Activated naive CD4-positive, alpha-beta T cell treated with anti-CD3 and anti-CD28 coated beads for 36 hours (primary cell): Measurements from ENCODE around the gene TWIST1. TPM values are rescaled to one million over a fixed set of nuclear protein-coding genes. Genes with fewer than 3 reads are reported as not detected.

Experiments used
- CTCF ChIA-PET: fragments of 350-600 bp; sonication (Branson Sonifier 250); formaldehyde crosslinking; loops from one replicate; lab custom pipeline; 2021; ENCODE audit warnings: antibody characterized with exemption; lab: Charles Lee
- DNase-seq: peaks from one replicate; pipeline ENCODE4 v3.0.0-alpha.2; 2020
- H3K27ac Mint-ChIP-seq: one replicate; pipeline ENCODE4 v1.8.0; 2021; ENCODE audit warnings: mild to moderate bottlenecking, mixed read lengths
- H3K27me3 Mint-ChIP-seq: one replicate; pipeline ENCODE4 v1.8.0; 2021; ENCODE audit warnings: low read depth, mixed read lengths
- H3K36me3 Mint-ChIP-seq: one replicate; pipeline ENCODE4 v1.8.0; 2021; ENCODE audit warnings: low read depth, mixed read lengths
- H3K4me1 Mint-ChIP-seq: one replicate; pipeline ENCODE4 v1.8.0; 2021; ENCODE audit warnings: low read depth, mixed read lengths
- H3K4me3 Mint-ChIP-seq: one replicate; pipeline ENCODE4 v1.8.0; 2021; ENCODE audit warnings: mild to moderate bottlenecking, moderate library complexity, mixed read lengths
- H3K9me3 Mint-ChIP-seq: one replicate; pipeline ENCODE4 v1.8.0; 2021; ENCODE audit warnings: mixed read lengths
- intact Hi-C: fragments of 100-400 bp; cut with micrococcal nuclease; formaldehyde crosslinking; loops from one replicate; pipeline ENCODE4 v1.15.1; 2023
- total RNA-seq, 2 experiments: library from RNA; stranded (reverse); gene quantifications; one replicate each; pipeline ENCODE4 v1.2.3, GENCODE V29; 2021

The TWIST1 gene
- total RNA-seq, 2 experiments from 2014 or later = not detected

DNA sequence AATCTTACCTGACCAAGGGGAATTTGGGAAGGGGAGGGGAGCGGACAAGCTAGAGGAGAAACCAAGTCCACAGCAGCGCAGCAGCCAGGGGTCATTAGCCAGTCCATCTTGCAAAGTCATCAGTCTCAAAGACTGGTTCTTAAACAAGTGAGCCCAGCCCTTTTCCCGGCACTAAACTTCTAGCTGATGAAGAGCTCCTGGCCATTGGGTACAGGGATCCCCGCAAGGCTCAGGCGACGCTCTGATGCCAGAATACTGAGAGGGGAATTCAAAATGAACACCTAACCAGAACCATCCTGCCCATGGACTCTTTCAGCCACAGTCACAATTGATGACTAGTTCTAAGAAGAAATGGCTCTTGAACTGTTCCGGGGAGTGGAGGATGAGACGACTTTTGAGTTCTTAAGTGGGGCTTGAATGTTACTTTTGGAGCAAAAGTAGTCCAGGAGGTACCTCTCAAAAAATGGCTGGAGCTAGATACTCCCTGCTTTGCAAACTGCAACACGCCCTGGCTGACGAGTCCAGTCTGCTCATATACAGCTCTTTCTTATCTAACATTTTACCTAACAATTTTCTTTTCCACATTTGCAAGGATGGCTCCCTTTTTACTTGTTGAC lies 2.5 kb upstream of the TWIST1 start:
- intact Hi-C loops = loop anchor here (5.0 kb wide), 1 partner anchor 547 kb away; no protein-coding TSS in a partner anchor
- CTCF ChIA-PET = no interaction called here
- H3K4me1 Mint-ChIP-seq = peaks cover 3% of the 10 kb centered on the region
- H3K9me3 Mint-ChIP-seq = no peaks in the 10 kb centered on the region
- no peak overlapping the region for H3K4me3 Mint-ChIP-seq
- DNase-seq = no peak
- no peak overlapping the region for H3K27ac Mint-ChIP-seq
- H3K27me3 Mint-ChIP-seq = peaks cover 34% of the 10 kb centered on the region
- H3K36me3 Mint-ChIP-seq = no peaks in the 10 kb centered on the region

DNA sequence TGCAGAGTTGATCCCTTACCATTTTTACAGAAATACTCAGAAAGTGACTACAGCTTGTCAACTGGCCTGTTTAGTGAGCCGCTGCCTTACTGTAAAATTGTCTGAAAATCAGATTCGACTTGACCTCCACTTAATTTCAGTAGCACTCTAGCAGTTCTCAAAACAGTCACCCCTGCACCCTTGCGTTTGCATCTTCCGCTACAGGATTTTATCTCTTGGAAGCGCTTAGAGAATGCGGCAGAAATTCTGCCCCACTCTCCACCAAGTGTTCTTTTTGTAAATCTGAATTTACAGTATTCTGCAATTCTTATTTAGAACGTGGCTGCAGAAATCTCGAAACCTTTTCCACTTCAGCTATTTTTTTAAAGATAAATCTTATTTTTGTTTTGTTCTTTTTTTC lies 1.9 kb upstream of the TWIST1 start:
- CTCF ChIA-PET = no interaction called here
- Mint-ChIP-seq H3K4me3 (no peak overlapping the region), H3K4me1 (peaks cover 3% of the 10 kb centered on the region), H3K27me3 (peaks cover 36% of the 10 kb centered on the region), H3K36me3 (no peaks in the 10 kb centered on the region), H3K27ac (no peak overlapping the region), H3K9me3 (no peaks in the 10 kb centered on the region)
- DNase-seq = no peak
- intact Hi-C loops = loop anchor here (5.0 kb wide), 1 partner anchor 548 kb away; no protein-coding TSS in a partner anchor

DNA sequence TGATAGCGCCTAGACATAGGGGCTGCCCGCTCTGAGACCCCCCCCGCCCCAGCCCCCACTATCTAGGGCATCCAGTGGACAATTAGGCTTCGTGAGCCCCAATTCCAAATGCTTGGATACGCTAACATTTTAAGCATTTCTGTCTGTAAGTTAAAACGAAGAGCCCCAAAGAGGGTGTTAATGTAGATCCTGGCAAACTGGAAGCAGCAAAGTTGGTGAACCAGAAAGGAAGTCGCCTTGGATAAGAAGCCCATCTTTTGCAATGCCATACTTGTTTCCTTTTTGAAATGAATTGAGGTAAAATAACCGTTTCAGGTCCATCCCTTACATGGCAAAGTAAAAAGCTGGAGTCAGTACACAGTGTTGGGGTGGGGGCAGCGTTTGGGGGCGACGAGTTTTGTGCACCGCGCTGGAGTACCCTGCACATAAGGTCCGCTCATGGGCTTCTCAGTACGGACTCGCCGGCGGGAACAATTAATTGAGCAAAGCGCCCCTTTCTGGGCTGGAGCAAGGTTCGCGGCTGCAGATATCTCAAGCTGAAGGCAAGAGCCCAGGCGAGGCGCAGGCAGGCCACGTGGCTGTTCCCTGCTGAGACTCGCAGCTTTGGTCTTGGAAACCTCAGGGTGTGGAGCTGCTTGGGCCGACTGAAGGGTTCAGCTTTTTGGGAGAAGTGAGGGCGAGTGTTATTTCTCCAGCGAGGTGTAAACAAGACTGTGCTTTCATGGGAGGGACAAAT lies 1.4 kb upstream of the TWIST1 start:
- no peak for DNase-seq
- intact Hi-C loops = loop anchor here (5.0 kb wide), 1 partner anchor 548 kb away; no protein-coding TSS in a partner anchor
- peaks cover 3% of the 10 kb centered on the region for H3K4me1 Mint-ChIP-seq
- H3K27ac Mint-ChIP-seq = no peak overlapping the region
- no peaks in the 10 kb centered on the region for H3K9me3 Mint-ChIP-seq
- H3K4me3 Mint-ChIP-seq = no peak overlapping the region
- CTCF ChIA-PET = no interaction called here
- peaks cover 37% of the 10 kb centered on the region for H3K27me3 Mint-ChIP-seq
- no peaks in the 10 kb centered on the region for H3K36me3 Mint-ChIP-seq

DNA sequence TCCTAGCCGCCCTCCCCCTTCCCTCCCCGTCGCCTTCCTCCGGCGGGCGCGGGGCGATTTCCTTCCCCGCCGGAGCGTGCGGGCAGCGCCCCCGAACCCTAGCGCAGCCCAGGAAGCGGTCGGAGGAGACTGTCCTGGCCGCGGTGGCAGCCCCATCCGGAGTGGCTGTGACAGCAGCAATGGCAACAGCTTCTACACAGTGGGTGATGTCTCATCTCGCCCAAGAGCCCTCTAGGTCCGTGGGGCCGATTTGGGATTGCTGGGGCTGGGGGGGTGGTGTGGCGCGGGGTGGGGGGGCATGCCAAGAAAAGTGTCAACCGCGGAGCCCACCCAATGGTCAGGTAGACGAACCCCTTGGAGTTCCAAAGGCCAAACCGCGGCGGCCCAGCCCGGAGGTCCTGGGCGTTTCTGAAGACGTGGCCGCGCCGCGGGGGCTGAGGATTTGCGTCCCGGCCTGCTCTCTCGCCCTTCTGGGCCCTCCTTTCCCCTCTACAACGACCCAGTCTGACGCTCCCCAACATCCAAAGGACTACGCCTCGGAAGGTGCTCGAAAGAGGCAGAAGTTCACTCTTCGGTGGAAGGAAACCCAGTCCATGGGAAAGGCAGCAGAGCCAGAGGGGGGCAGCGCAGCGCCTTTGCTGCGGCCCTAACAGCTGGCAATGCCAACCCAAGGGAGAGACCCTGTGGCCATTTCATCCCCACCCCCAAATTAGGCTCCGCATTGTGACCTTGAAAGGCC lies 603 bp upstream of the TWIST1 start:
- H3K36me3 Mint-ChIP-seq = no peaks in the 10 kb centered on the region
- H3K27ac Mint-ChIP-seq = no peak overlapping the region
- DNase-seq = no peak
- H3K27me3 Mint-ChIP-seq = peaks cover 39% of the 10 kb centered on the region
- H3K9me3 Mint-ChIP-seq = no peaks in the 10 kb centered on the region
- peaks cover 3% of the 10 kb centered on the region for H3K4me1 Mint-ChIP-seq
- intact Hi-C loops = loop anchor here (5.0 kb wide), 1 partner anchor 549 kb away; no protein-coding TSS in a partner anchor
- CTCF ChIA-PET = no interaction called here
- no peak overlapping the region for H3K4me3 Mint-ChIP-seq

DNA sequence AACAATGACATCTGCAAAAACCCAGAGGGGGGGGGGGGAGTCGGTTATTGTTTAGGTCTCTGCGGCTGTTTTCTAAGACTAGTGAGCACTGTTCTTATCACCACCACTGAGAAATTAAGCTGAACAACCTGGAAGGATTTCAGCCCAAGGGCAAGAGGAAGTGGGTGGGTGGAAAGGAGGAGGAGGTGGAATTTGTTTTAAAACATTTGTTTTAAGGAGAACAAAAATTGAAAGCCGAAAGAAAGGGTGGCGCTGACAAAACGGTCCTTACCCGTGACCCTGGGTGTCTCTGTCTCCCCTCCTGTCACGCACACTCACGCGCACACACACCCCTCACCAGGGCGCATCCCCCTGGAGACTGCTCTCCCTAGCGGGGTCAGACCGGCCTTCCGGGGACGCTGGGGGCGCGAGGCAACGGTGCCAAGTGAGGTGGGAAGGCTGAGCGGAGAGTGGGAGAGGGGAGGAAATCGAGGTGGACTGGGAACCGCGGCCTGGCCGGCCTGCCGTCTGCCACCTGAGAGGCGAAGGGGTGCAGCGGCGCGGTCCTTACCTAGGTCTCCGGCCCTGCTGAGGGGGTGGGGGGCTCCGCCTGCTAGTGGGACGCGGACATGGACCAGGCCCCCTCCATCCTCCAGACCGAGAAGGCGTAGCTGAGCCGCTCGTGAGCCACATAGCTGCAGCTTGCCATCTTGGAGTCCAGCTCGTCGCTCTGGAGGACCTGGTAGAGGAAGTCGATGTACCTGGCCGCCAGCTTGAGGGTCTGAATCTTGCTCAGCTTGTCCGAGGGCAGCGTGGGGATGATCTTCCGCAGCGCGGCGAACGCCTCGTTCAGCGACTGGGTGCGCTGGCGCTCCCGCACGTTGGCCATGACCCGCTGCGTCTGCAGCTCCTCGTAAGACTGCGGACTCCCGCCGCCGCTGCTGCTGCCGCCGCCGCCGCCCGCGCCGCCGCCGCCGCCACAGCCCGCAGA lies 1.0 kb downstream of the TWIST1 start:
- H3K36me3 Mint-ChIP-seq = no peaks in the 10 kb centered on the region
- no peaks in the 10 kb centered on the region for H3K9me3 Mint-ChIP-seq
- H3K4me3 Mint-ChIP-seq = peak overlapping the region; percentile 50
- no peak overlapping the region for H3K27ac Mint-ChIP-seq
- H3K4me1 Mint-ChIP-seq = peaks cover 3% of the 10 kb centered on the region
- intact Hi-C loops = loop anchor here (5.0 kb wide), 1 partner anchor 551 kb away; no protein-coding TSS in a partner anchor
- CTCF ChIA-PET = no interaction called here
- peaks cover 49% of the 10 kb centered on the region for H3K27me3 Mint-ChIP-seq
- no peak for DNase-seq

DNA sequence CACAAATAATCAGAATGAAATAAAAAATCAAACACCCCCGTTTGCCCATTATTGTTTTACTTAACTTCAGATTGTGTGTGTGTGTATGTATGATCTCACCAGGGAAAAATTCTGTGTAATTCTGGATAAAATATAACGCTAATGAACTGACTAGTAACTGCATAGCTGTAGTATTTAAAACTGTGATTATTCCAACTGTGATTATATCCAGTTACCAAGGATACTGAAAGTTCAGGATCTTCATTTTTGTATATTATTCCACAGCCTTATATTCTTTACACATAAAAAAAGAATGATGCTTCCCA lies 2.9 kb downstream of the TWIST1 start:
- H3K27ac Mint-ChIP-seq = no peak overlapping the region
- CTCF ChIA-PET = no interaction called here
- DNase-seq = no peak
- intact Hi-C loops = no loop called here
- H3K4me3 Mint-ChIP-seq = no peak overlapping the region
- peaks cover 2% of the 10 kb centered on the region for H3K9me3 Mint-ChIP-seq
- H3K4me1 Mint-ChIP-seq = peaks cover 3% of the 10 kb centered on the region
- H3K27me3 Mint-ChIP-seq = peaks cover 55% of the 10 kb centered on the region
- no peaks in the 10 kb centered on the region for H3K36me3 Mint-ChIP-seq

DNA sequence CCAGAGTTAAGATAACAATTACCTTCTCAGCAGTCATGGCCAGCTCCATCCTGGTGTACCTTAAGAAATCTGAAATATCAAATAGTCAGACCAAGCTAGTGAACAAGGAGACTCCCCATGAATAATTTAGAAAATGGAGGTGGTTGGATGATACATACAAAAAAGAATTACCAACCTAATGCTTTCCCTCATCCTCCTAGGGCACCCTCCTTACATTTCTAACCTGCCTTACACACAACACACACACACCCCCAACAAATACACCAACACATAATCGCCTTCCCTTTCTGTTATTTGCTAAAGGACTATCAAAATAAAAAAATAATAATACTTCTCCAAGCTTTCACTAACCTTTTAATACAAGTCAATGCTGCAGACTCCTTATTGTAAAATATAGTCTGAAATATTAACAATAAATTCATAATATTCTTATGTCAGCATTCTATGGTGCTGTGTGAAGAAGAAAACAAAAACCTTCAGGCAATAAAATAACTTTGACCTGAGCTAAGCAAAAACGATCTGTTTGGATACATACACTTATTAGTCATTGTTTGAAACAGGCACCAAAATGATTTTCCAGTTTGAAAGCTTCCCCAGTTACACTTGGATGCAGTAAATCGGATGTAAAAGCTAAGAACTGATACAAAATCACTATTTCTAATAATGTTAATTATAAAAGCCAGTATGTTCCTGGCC lies 3.4 kb downstream of the TWIST1 start:
- DNase-seq = no peak
- intact Hi-C loops = no loop called here
- H3K9me3 Mint-ChIP-seq = peaks cover 3% of the 10 kb centered on the region

DNA sequence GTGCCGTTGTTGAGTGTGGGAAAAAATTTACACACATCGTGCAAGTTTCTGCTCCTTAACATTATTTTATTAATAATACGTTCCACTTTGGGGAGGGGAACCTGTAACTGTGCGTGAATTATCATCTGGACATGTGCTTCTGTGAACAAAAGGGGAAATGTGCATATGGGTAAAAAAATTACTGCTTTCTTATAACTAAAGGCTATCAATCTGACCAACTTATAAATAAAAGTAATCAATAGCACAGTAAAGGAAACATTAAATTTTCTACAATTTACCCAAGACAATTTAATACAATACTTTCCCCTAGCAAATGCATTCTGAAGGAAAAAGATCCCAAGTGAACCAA lies 4.5 kb downstream of the TWIST1 start:
- intact Hi-C loops = no loop called here
- H3K36me3 Mint-ChIP-seq = no peaks in the 10 kb centered on the region
- H3K4me1 Mint-ChIP-seq = peaks cover 3% of the 10 kb centered on the region
- CTCF ChIA-PET = interaction anchor here (1.0 kb wide), 1 partner anchor 8 kb away, joined by 3 read pairs; no protein-coding TSS in a partner anchor
- H3K9me3 Mint-ChIP-seq = peaks cover 3% of the 10 kb centered on the region
- H3K27me3 Mint-ChIP-seq = peaks cover 59% of the 10 kb centered on the region
- no peak for DNase-seq
- H3K4me3 Mint-ChIP-seq = no peak overlapping the region
- no peak overlapping the region for H3K27ac Mint-ChIP-seq

More for the DNA sequence above, 3.4 kb downstream of the TWIST1 start:
- no peak overlapping the region for H3K27ac Mint-ChIP-seq
- peaks cover 3% of the 10 kb centered on the region for H3K4me1 Mint-ChIP-seq
- CTCF ChIA-PET = interaction anchor here (1.0 kb wide), 1 partner anchor 7 kb away, joined by 3 read pairs; no protein-coding TSS in a partner anchor
- H3K4me3 Mint-ChIP-seq = no peak overlapping the region
- H3K27me3 Mint-ChIP-seq = peaks cover 55% of the 10 kb centered on the region
- no peaks in the 10 kb centered on the region for H3K36me3 Mint-ChIP-seq

DNA sequence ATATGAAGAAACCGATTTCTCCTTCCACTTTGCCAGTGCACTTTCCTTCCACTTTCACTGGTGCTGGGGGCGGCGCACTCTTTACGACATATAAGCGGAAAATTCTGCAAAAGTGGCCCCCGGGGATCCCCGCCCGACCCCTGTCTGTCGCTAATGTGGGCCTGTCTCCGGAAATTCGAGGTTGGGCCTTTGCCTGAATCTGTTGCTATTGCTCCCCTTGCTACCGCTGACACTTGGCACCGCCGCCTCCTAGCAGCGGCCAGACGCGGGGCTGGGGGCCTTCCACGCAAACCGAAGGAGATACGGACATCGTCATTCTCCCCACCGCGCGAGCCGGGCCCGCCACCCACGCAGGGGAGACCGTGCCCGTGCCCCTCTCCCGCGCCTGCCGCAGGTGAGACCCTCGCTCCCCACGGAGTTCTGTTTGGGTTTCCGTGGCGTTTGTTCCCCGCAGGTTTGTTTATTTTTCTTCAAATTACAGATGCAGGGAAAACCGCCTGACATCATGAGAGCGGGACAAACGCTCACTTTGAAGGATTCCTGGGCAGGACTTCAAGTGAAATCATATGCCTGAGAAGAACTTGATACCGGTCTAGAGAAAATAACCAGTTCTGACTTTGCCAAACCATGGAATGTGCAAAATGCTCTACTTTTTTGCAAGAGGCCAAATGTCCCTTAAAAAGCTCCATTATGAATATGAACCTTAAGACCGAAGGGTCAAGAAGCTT lies 5.0 kb downstream of the TWIST1 start:
- Mint-ChIP-seq H3K4me3 (no peak overlapping the region), H3K36me3 (no peaks in the 10 kb centered on the region), H3K27me3 (peaks cover 64% of the 10 kb centered on the region), H3K9me3 (peaks cover 3% of the 10 kb centered on the region), H3K4me1 (peaks cover 5% of the 10 kb centered on the region), H3K27ac (no peak overlapping the region)
- no peak for DNase-seq
- intact Hi-C loops = no loop called here
- CTCF ChIA-PET = no interaction called here

DNA sequence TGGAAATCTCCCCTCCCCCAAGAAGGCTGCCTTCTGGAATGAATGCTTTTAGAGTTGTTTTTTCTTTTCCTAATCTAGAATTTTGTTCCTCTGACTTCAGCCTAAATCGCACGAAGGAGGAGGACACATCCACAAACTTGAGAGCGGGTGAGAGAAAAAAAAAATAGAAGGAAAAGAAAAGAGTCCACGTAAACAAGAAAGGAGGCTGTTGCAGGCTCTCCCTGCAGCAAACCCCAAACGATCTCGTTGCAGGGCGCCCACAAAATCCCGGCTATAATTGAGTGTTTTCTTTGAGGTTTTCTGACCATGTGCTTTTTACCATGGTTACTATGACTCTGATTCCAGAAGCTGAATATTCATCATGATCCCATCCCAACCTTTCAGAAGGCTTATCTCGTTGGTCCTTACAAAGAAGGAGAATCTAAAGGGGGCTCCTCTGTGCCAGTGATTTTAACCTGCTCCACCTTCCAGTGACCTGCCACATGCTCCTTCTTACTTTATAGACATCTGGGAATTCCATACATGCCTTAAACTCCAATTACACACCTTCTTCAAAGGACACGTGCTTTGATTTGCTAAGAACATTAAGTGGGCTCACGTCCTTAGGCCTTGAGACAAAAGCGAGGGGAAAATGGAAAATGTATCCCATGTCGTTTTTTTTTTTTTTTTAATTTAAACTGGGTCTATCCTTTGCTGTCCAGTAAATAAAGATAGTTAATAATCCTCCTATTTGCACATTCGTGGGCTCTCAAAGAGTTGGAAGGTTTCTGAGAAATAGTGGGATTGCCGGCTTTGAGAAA lies 5.8 kb downstream of the TWIST1 start:
- DNase-seq = no peak
- no peaks in the 10 kb centered on the region for H3K36me3 Mint-ChIP-seq
- intact Hi-C loops = loop anchor here (2.0 kb wide), 1 partner anchor 1685 kb away; no protein-coding TSS in a partner anchor
- peaks cover 3% of the 10 kb centered on the region for H3K9me3 Mint-ChIP-seq
- H3K4me3 Mint-ChIP-seq = no peak overlapping the region
- peaks cover 5% of the 10 kb centered on the region for H3K4me1 Mint-ChIP-seq
- CTCF ChIA-PET = no interaction called here
- H3K27me3 Mint-ChIP-seq = peaks cover 71% of the 10 kb centered on the region
- H3K27ac Mint-ChIP-seq = no peak overlapping the region
